HepG2 (cell line): ENCODE measurements around the gene LYPD3. TPM values are rescaled to one million over a fixed set of nuclear protein-coding genes. Genes with fewer than 3 reads are reported as not detected.

ENCODE experiments used
- ATAC-seq: fragments of 200-7000 bp; cut with Tn5 transposase; 3 replicates; pipeline ENCODE4 v1.9.1; 2020; ENCODE audit warnings: mild to moderate bottlenecking, moderate library complexity
- BruUV-seq: library from RNA; stranded (reverse); fragments of 400-500 nt; replicated peaks from 2 replicates; lab custom pipeline; 2021; lab: Mats Ljungman, UMichigan
- CTCF ChIA-PET: fragments of 300-600 bp; formaldehyde crosslinking; extraction: SDS; loops from one replicate; lab custom pipeline; 2021; ENCODE audit warnings: low total read pairs, inconsistent platforms, low intra/inter-chr PET ratio; lab: Yijun Ruan, JAX
- POLR2A ChIA-PET: fragments of 350-600 bp; sonication (Branson Sonifier 250); formaldehyde crosslinking; loops from one replicate; lab custom pipeline; 2020; ENCODE audit warnings: antibody characterized with exemption, inconsistent platforms; lab: Yijun Ruan, JAX
- DNase-seq: peaks from one replicate; pipeline ENCODE4 v3.0.0-alpha.2; 2015; ENCODE audit warnings: low spot score
- FAIRE-seq: peaks from 3 replicates; lab custom pipeline; 2011; peaks lifted over from hg19 to GRCh38; lab: Jason Lieb, UNC
- H2AFZ ChIP-seq: one replicate; pipeline ENCODE4 v1.6.1; 2011; ENCODE audit warnings: low read length, inconsistent platforms
- H3K27ac ChIP-seq: fragments of 300-600 bp; 3 replicates; pipeline ENCODE4 v1.8.0; 2011; ENCODE audit warnings: mixed run types, mild to moderate bottlenecking, mixed read lengths, low read length, inconsistent platforms; ENCODE audit not compliant: insufficient read depth; ENCODE audit errors: extremely low read length
- H3K27me3 ChIP-seq, 2 experiments: fragments of 200-600 bp in 1 of 2; 2 replicates in 1 of 2; 3 replicates in 1 of 2; pipeline versions ENCODE4 v1.6.0 to v1.8.0; 2011; ENCODE audit warnings: low read length in 2 of 2, mild to moderate bottlenecking in 2 of 2, moderate library complexity in 2 of 2, inconsistent platforms in 1 of 2; ENCODE audit not compliant: insufficient read depth in 2 of 2, control insufficient read depth in 1 of 2
- H3K36me3 ChIP-seq, 2 experiments: fragments of 200-600 bp in 1 of 2; replicated peaks in 1 of 2; 2 replicates in 1 of 2; 3 replicates in 1 of 2; pipeline versions ENCODE4 v1.5.1 to v1.8.0; 2011; ENCODE audit warnings: low read length in 2 of 2, inconsistent platforms in 1 of 2; ENCODE audit not compliant: insufficient read depth in 2 of 2, control insufficient read depth in 1 of 2
- H3K4me1 ChIP-seq: 2 replicates; pipeline ENCODE4 v1.5.1; 2012; ENCODE audit warnings: low read length, inconsistent platforms; ENCODE audit not compliant: insufficient read depth
- H3K4me2 ChIP-seq: 2 replicates; pipeline ENCODE4 v1.6.0; 2011; ENCODE audit warnings: low read depth, low read length, inconsistent platforms
- H3K4me3 ChIP-seq, 3 experiments: fragments of 200-600 bp in 1 of 3; sonication (generic), shearing (Covaris generic) in 1 of 3; replicated peaks in 1 of 3; 2 replicates each; pipeline ENCODE4 v1.5.1; 2011 to 2016; ENCODE audit warnings: low read length in 3 of 3, inconsistent platforms in 2 of 3, low read depth in 2 of 3, mild to moderate bottlenecking in 2 of 3, control low read depth in 1 of 3, mixed read lengths in 1 of 3; ENCODE audit not compliant: insufficient read depth in 1 of 3
- H3K79me2 ChIP-seq: one replicate; pipeline ENCODE4 v1.6.1; 2011; ENCODE audit warnings: low read length, inconsistent platforms; ENCODE audit not compliant: insufficient read depth
- H3K9ac ChIP-seq: 2 replicates; pipeline ENCODE4 v1.6.0; 2011; ENCODE audit warnings: mild to moderate bottlenecking, low read depth, low read length, inconsistent platforms; ENCODE audit not compliant: insufficient read depth
- H3K9me3 ChIP-seq: 2 replicates; pipeline ENCODE4 v1.5.1; 2012; ENCODE audit warnings: mild to moderate bottlenecking, low read length
- H4K20me1 ChIP-seq: 2 replicates; pipeline ENCODE4 v1.6.0; 2011; ENCODE audit warnings: inconsistent platforms, mild to moderate bottlenecking, low read length, moderate library complexity; ENCODE audit not compliant: insufficient read depth
- ATM ChIP-seq: fragments of 450-650 bp; IDR thresholded peaks from 2 replicates; pipeline ENCODE4 v1.7.1; 2017; ENCODE audit warnings: mild to moderate bottlenecking, borderline replicate concordance
- FOXJ3 ChIP-seq: sonication (generic); formaldehyde crosslinking; IDR thresholded peaks from 2 replicates; pipeline ENCODE4 v1.4.0; 2020; ENCODE audit warnings: missing genetic modification reagents, mild to moderate bottlenecking, borderline replicate concordance
- FOXK1 ChIP-seq: sonication (generic); formaldehyde crosslinking; IDR thresholded peaks from 2 replicates; pipeline ENCODE4 v1.4.0; 2020; ENCODE audit warnings: low read depth, missing genetic modification reagents, borderline replicate concordance
- GATAD2A ChIP-seq: IDR thresholded peaks from 2 replicates; pipeline ENCODE4 v1.6.1; 2016
- HMG20B ChIP-seq: conservative IDR thresholded peaks from 2 replicates; pipeline ENCODE4 v1.6.1; 2016; ENCODE audit warnings: missing genetic modification reagents, missing compliant biosample characterization
- MAF1 ChIP-seq: sonication (generic); formaldehyde crosslinking; IDR thresholded peaks from 2 replicates; pipeline ENCODE4 v1.5.0; 2020; ENCODE audit warnings: missing genetic modification reagents, borderline replicate concordance
- NFIC ChIP-seq: IDR thresholded peaks from 2 replicates; pipeline ENCODE4 v1.6.1; 2012; ENCODE audit warnings: mild to moderate bottlenecking, low read length, inconsistent platforms
- PAWR ChIP-seq: sonication (generic); formaldehyde crosslinking; IDR thresholded peaks from 2 replicates; pipeline ENCODE4 v1.4.0; 2020; ENCODE audit warnings: missing genetic modification reagents, mild to moderate bottlenecking, borderline replicate concordance
- SALL1 ChIP-seq: sonication (generic); formaldehyde crosslinking; IDR thresholded peaks from 2 replicates; pipeline ENCODE4 v1.8.0; 2022; ENCODE audit warnings: mild to moderate bottlenecking, missing genetic modification reagents
- ZNF30 ChIP-seq: sonication (generic); formaldehyde crosslinking; IDR thresholded peaks from 2 replicates; pipeline ENCODE4 v1.5.0; 2020; ENCODE audit warnings: mild to moderate bottlenecking, missing genetic modification reagents
- ZNF770 ChIP-seq: sonication (generic); formaldehyde crosslinking; IDR thresholded peaks from 2 replicates; pipeline ENCODE4 v1.5.0; 2020; ENCODE audit warnings: mild to moderate bottlenecking, missing genetic modification reagents
- WGBS: methylation state at CpG from one replicate; pipeline ENCODE4 v1.1.6; 2017; ENCODE audit warnings: low lambda C conversion rate; 5-methylcytosine and 5-hydroxymethylcytosine counted together
- in situ Hi-C: cut with HindIII; loops from 2 replicates; pipeline ENCODE4 v1.10.0; 2017; ENCODE audit warnings: low pct_unique_long_range_greater_than_20kb; ENCODE audit not compliant: extremely low pct_ligation_motif_present
- intact Hi-C: fragments of 100-400 bp; cut with micrococcal nuclease; formaldehyde crosslinking; loops from one replicate; pipeline ENCODE4 v1.10.0; 2022; ENCODE audit not compliant: unreplicated experiment
- polyA plus RNA-seq, 8 experiments: library from polyadenylated mRNA; depleted of rRNA in 3 of 8; stranded (reverse) in 7 of 8; unstranded in 1 of 8; fragments of >200 nt; fragmentation: Illumina TruSeq in 4 of 8; extraction: Trizol in 4 of 8; gene quantifications; 2 replicates each; pipeline versions ENCODE4 v1.2.1 to v1.2.3, GENCODE V29; 2011 to 2016; ENCODE audit warnings: low read depth in 4 of 8, missing spikeins in 1 of 8, mixed read lengths in 1 of 8; ENCODE audit not compliant: insufficient read depth in 1 of 8
- total RNA-seq, 5 experiments: library from RNA; depleted of rRNA; stranded (reverse); fragments of >200 nt; fragmentation: Illumina TruSeq; extraction: Trizol; gene quantifications; 2 replicates each; pipeline ENCODE4 v1.2.3, GENCODE V29; 2016; ENCODE audit warnings: low read depth in 1 of 5

LYPD3 gene
- total and polyA plus RNA-seq, 2 of the 13 experiments (the other 11 are each of a cell fraction or from before 2014, with no cell fraction given): 0.51 to 1.5 TPM

GRCh38 chr19:43462785-43463380 lies 2.5 kb downstream of the LYPD3 start (continued):
- no peak for TF ChIP-seq PAWR (CRISPR knock-in tag)
- no peak for TF ChIP-seq GATAD2A (CRISPR knock-in tag)
- TF ChIP-seq MAF1 (CRISPR knock-in tag): no peak
- TF ChIP-seq ZNF30 (CRISPR knock-in tag): no peak
- TF ChIP-seq, all 625 proteins: peak for 41

GRCh38 chr19:43462383-43462782 lies 3.0 kb downstream of the LYPD3 start:
- ATAC-seq: no peak
- no peaks in the 10 kb centered on the region for H3K36me3 ChIP-seq
- H3K9me3 ChIP-seq: no peaks in the 10 kb centered on the region
- intact Hi-C loops: loop anchor here (2.0 kb wide), 1 partner anchor 42 kb away; the partner anchor contains the start of gene PHLDB3
- no peaks in the 10 kb centered on the region for H4K20me1 ChIP-seq
- DNase-seq: no peak
- H3K79me2 ChIP-seq: no peaks in the 10 kb centered on the region
- no peak overlapping the region for H3K9ac ChIP-seq
- H3K4me1 ChIP-seq: peaks cover 40% of the 10 kb centered on the region
- BruUV-seq: TSS peak; percentile 61
- POLR2A ChIA-PET: interaction anchor here (1.8 kb wide), 1 partner anchor 36 kb away, joined by 7 read pairs; no protein-coding TSS in a partner anchor
- no peak overlapping the region for H2AFZ ChIP-seq
- CTCF ChIA-PET: no interaction called here
- WGBS: 91% methylated on average over 7 of the region's 7 CpGs
- peak overlapping the region; percentile 79; the same call in 1 of the 2 replicates for H3K4me2 ChIP-seq
- in situ Hi-C loops: no loop called here
- H3K27ac ChIP-seq: no peak overlapping the region
- no peak overlapping the region for H3K4me3 ChIP-seq
- H3K27me3 ChIP-seq: no peaks in the 10 kb centered on the region
- TF ChIP-seq SALL1 (CRISPR knock-in tag) (no peak), FOXJ3 (CRISPR knock-in tag) (no peak), NFIC (no peak), ATM (no peak), FOXK1 (CRISPR knock-in tag) (no peak), HMG20B (CRISPR knock-in tag) (no peak), ZNF770 (CRISPR knock-in tag) (peak; percentile 63)
- no peak for FAIRE-seq
